Adrenal gland (tissue), 5 donors: ENCODE data around the gene COL5A1.

Experiments
- POLR2A ChIP-seq, 2 donors: fragments of 450-650 bp; IDR thresholded peaks; one replicate each; pipeline ENCODE4 v1.6.1; 2017; ENCODE audit warnings: antibody characterized with exemption in 2 of 2, mild to moderate bottlenecking in 2 of 2, moderate library complexity in 1 of 2
- TF ChIP-seq, protein P1 (sequence below), 6 experiments: fragments of 450-650 bp in 4 of 6; fragments of 200-600 bp in 2 of 6; sonication (generic) in 1 of 6; IDR thresholded peaks; 1 replicate in 5 of 6; 2 replicates in 1 of 6; pipeline versions ENCODE4 v1.5.1 to v1.8.0; 2016 to 2021; ENCODE audit warnings: antibody characterized with exemption in 6 of 6, mild to moderate bottlenecking in 2 of 6, moderate library complexity in 1 of 6
- donor health status: DM: no; HTN: no; CAD: no.

DNA sequence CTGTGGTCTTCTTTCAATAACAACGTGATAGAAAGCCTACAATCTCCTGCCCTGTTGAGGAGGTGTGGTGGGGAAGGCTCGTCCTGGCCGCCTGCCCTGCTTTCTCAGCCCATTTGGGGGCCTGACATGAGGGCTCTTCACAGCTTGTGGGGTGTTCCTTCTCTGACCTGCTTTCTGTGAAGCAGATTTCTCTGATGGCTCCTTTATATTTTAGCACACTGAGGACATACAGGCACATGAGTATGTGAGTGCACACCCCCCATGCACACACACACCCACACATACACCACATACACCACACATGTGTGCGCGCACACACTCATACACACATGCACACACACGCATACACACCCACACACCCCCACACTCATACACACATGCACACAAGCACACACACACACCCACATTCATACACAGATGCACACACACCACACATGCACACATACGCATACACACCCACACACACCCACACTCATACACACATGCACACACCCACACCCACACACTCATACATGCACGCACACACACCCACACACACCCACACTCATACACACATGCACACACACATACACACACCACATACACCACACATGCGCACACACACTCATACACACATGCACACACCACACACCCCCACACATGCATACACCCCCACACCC lies 117.5 kb downstream of the COL5A1 start:
- TF ChIP-seq POLR2A (IDR thresholded peaks at IDR 0.05) = no peak
- TF ChIP-seq, protein P1, sequence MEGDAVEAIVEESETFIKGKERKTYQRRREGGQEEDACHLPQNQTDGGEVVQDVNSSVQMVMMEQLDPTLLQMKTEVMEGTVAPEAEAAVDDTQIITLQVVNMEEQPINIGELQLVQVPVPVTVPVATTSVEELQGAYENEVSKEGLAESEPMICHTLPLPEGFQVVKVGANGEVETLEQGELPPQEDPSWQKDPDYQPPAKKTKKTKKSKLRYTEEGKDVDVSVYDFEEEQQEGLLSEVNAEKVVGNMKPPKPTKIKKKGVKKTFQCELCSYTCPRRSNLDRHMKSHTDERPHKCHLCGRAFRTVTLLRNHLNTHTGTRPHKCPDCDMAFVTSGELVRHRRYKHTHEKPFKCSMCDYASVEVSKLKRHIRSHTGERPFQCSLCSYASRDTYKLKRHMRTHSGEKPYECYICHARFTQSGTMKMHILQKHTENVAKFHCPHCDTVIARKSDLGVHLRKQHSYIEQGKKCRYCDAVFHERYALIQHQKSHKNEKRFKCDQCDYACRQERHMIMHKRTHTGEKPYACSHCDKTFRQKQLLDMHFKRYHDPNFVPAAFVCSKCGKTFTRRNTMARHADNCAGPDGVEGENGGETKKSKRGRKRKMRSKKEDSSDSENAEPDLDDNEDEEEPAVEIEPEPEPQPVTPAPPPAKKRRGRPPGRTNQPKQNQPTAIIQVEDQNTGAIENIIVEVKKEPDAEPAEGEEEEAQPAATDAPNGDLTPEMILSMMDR (IDR thresholded peaks at IDR 0.05) = no peak
